Effector memory CD4-positive, alpha-beta T cell (primary cell): ENCODE measurements around the gene PSMB7.

Experiments used
- DNase-seq, 3 donors: peaks; one replicate each; pipeline ENCODE4 v3.0.0-alpha.2; 2020
- H3K27ac ChIP-seq: 2 replicates; pipeline ENCODE4 v1.7.0; 2013; ENCODE audit warnings: mild to moderate bottlenecking, low read length, moderate library complexity; ENCODE audit not compliant: insufficient read depth, poor library complexity, severe bottlenecking
- H3K27me3 ChIP-seq: replicated peaks from 2 replicates; pipeline ENCODE4 v1.7.0; 2013; ENCODE audit warnings: mild to moderate bottlenecking, low read length; ENCODE audit not compliant: insufficient read depth, control insufficient read depth, poor library complexity, severe bottlenecking
- H3K36me3 ChIP-seq: 2 replicates; pipeline ENCODE4 v1.7.0; 2013; ENCODE audit warnings: mild to moderate bottlenecking, low read length, moderate library complexity; ENCODE audit not compliant: control insufficient read depth, insufficient read depth
- H3K4me1 ChIP-seq: 2 replicates; pipeline ENCODE4 v1.7.0; 2013; ENCODE audit warnings: low read length, mild to moderate bottlenecking; ENCODE audit not compliant: control insufficient read depth, insufficient read depth, poor library complexity, severe bottlenecking
- H3K4me3 ChIP-seq: 2 replicates; pipeline ENCODE4 v1.7.0; 2013; ENCODE audit warnings: low read length, low read depth, mild to moderate bottlenecking; ENCODE audit not compliant: insufficient read depth, poor library complexity, severe bottlenecking
- H3K9me3 ChIP-seq: 2 replicates; pipeline ENCODE4 v1.7.0; 2013; ENCODE audit warnings: mild to moderate bottlenecking, low read length, moderate library complexity; ENCODE audit not compliant: control insufficient read depth

Gene PSMB7

GRCh38 chr9:124358631-124359030, 56.6 kb downstream of the PSMB7 start:
- Histone ChIP-seq H3K4me3 (no peak overlapping the region), H3K4me1 (no peaks in the 10 kb centered on the region), H3K27me3 (no peaks in the 10 kb centered on the region), H3K9me3 (no peaks in the 10 kb centered on the region), H3K27ac (no peak overlapping the region), H3K36me3 (peaks cover 31% of the 10 kb centered on the region)
- DNase-seq, result no peak

- no peaks in the 10 kb centered on the region for H3K9me3 ChIP-seq
- DNase-seq, result no peak
- H3K4me3 ChIP-seq, result no peak overlapping the region
- no peaks in the 10 kb centered on the region for H3K4me1 ChIP-seq
- H3K36me3 ChIP-seq, result peaks cover 39% of the 10 kb centered on the region
- H3K27ac ChIP-seq, result no peak overlapping the region
- H3K27me3 ChIP-seq, result no peaks in the 10 kb centered on the region
These were observed 57.4 kb downstream of the PSMB7 start for GRCh38 chr9:124357721-124358361.

- Histone ChIP-seq H3K4me1 (no peaks in the 10 kb centered on the region), H3K9me3 (no peaks in the 10 kb centered on the region), H3K4me3 (no peak overlapping the region), H3K36me3 (peaks cover 49% of the 10 kb centered on the region), H3K27me3 (no peaks in the 10 kb centered on the region), H3K27ac (no peak overlapping the region)
- no peak for DNase-seq
These were observed 58.4 kb downstream of the PSMB7 start for GRCh38 chr9:124356745-124357390.

- no peaks in the 10 kb centered on the region for H3K4me1 ChIP-seq
- H3K9me3 ChIP-seq, result no peaks in the 10 kb centered on the region
- DNase-seq, result no peak
- H3K27me3 ChIP-seq, result no peaks in the 10 kb centered on the region
- H3K27ac ChIP-seq, result no peak overlapping the region
- peaks cover 56% of the 10 kb centered on the region for H3K36me3 ChIP-seq
- H3K4me3 ChIP-seq, result no peak overlapping the region
These were observed 59.1 kb downstream of the PSMB7 start for GRCh38 chr9:124355941-124356744.

- Histone ChIP-seq H3K4me1 (no peaks in the 10 kb centered on the region), H3K9me3 (no peaks in the 10 kb centered on the region), H3K36me3 (peaks cover 64% of the 10 kb centered on the region), H3K27ac (no peak overlapping the region), H3K4me3 (no peak overlapping the region), H3K27me3 (no peaks in the 10 kb centered on the region)
- no peak for DNase-seq
These were observed 60.0 kb downstream of the PSMB7 start for GRCh38 chr9:124355039-124355940.

GRCh38 chr9:124354346-124355038, 60.8 kb downstream of the PSMB7 start:
- Histone ChIP-seq H3K27me3 (no peaks in the 10 kb centered on the region), H3K4me1 (no peaks in the 10 kb centered on the region), H3K27ac (no peak overlapping the region), H3K9me3 (no peaks in the 10 kb centered on the region), H3K36me3 (peaks cover 71% of the 10 kb centered on the region), H3K4me3 (no peak overlapping the region)
- DNase-seq, result no peak

GRCh38 chr9:124353811-124354274, 61.4 kb downstream of the PSMB7 start:
- Histone ChIP-seq H3K36me3 (peaks cover 76% of the 10 kb centered on the region), H3K4me1 (no peaks in the 10 kb centered on the region)

GRCh38 chr9:124353166-124353768, 62.0 kb downstream of the PSMB7 start:
- Histone ChIP-seq H3K4me3 (no peak overlapping the region), H3K27me3 (no peaks in the 10 kb centered on the region), H3K9me3 (no peaks in the 10 kb centered on the region), H3K4me1 (no peaks in the 10 kb centered on the region), H3K27ac (no peak overlapping the region), H3K36me3 (peaks cover 82% of the 10 kb centered on the region)
- DNase-seq, result no peak

More at GRCh38 chr9:124353811-124354274, 61.4 kb downstream of the PSMB7 start:
- Histone ChIP-seq H3K27ac (no peak overlapping the region), H3K4me3 (no peak overlapping the region), H3K9me3 (no peaks in the 10 kb centered on the region), H3K27me3 (no peaks in the 10 kb centered on the region)
- DNase-seq, result no peak

- Histone ChIP-seq H3K4me3 (no peak overlapping the region), H3K9me3 (no peaks in the 10 kb centered on the region), H3K36me3 (peaks cover 87% of the 10 kb centered on the region), H3K27me3 (no peaks in the 10 kb centered on the region), H3K27ac (no peak overlapping the region), H3K4me1 (no peaks in the 10 kb centered on the region)
- DNase-seq, result no peak
These were observed 62.6 kb downstream of the PSMB7 start for GRCh38 chr9:124352616-124353015.
